HG02943 (cell line): Measurements from ENCODE around the gene DOK3.

ENCODE experiments used
- ATAC-seq: cut with Tn5 transposase; IDR thresholded peaks from one replicate; pipeline ENCODE4 v1.9.1; 2021; ENCODE audit warnings: mild to moderate bottlenecking, low read depth, moderate library complexity; ENCODE audit not compliant: unreplicated experiment

DOK3 gene

DNA sequence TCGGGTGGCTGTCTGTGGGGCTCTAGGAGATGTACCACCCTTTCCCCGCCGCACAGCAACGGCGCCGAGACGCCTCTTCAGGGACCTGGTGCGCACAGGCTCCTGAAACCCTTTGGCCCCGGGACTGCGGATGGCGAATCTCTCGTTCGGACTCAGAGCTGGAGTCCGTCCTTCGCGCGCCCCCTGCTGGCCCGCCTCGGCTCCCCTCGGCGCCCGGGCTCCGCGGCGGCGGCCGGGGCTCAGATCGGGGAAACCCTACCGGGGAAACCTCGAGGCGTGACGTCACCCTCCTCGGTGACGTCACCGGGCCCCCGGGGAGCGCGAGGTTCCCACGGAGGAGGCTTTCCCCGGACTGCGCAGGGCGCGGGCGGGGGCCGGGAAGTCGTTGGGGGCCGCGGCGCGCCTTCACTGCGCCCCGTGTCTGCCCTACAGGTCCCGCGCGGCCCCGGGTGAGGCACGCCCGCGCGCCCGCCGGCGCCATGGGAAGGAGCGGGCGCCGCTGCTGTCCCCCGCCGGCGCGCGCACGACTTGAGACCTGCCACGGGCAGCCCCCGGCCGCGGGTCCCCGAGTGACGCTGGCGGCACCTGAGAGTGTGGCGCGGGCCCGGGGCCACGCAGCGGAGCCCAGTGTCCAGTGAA lies 55.1 kb downstream of the DOK3 start:
- ATAC-seq = peak; percentile 40

DNA sequence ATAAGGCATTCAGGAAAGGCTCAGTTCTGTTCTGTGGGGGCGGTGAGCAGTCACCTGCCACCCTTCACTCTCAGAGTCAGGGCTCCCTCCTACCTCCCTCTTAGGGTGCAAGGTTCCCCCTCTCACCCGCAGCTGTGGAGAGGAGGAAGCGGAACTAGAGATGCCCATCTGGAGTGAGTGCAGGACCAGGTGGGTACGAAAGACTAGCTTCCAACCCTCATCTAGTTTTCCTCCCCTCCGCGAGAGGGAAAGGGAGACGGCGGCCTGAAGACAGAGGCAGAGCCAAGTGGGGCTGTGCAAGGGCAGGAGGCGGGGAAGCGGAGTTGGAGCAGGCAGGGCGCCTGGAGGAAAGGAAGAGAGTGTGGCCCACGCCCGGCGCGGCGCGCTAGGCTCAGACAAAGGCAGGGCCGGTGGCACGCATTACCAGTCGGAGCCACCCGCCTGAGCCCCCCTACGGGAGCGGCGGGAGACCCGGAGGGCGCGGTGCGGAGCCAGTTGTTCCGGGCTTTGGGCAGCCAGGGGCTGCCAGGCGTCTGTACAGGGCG lies 55.7 kb downstream of the DOK3 start:
- peak; percentile 2 for ATAC-seq

DNA sequence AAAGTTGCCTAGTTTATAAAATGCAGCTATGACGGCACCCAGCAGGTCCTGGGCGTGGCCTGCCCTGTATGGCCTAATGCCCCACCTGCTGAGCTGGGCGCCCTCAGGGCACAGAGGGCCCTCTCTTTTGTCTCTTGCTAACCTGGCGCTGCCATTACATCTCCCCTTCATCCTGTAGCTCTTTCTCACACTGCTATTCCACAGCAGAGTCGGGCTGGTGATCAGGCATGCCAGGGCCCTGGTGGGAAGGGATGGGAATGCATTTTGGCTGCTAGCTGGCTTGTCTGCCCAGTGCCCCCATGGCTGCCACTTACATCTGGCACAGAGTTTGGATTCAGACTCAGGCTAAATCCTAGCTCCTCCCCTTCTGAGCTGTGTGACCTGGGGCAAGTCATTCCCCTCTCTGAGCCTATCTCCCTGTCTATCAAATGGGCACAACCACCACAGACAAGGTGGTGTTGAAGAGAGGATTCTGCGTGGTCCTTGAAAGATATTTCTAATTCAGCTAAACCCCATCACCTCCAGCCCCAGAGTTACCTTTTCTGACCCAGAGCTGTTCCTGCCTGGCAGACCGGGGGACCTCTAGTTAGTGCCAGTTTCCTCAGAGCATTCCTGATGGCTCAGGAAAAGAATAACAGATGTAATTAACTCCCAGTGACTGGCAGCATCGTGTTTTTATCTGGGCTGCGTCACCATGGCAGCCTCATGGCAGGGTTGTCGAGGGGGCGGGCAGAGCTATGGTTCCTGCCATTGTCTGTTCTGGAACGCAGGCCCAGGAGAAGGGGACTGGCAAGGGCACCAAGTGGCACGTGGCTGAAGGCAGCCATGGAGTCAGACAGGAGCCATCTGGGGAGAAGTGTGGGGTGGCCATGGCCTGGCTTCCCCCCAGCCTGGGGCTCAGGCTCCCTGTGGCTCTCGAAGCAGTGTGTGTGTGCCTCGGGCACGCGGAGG lies 56.7 kb downstream of the DOK3 start:
- ATAC-seq = no peak
